Colon (tissue), 2 donors: ENCODE results near the gene DLGAP1.

Experiments used
- FAIRE-seq: peaks from 2 replicates; lab custom pipeline; 2012; peaks lifted over from hg19 to GRCh38; lab: Jason Lieb, UNC
- donor health status: control.
- donor health status: control.

Gene DLGAP1

DNA sequence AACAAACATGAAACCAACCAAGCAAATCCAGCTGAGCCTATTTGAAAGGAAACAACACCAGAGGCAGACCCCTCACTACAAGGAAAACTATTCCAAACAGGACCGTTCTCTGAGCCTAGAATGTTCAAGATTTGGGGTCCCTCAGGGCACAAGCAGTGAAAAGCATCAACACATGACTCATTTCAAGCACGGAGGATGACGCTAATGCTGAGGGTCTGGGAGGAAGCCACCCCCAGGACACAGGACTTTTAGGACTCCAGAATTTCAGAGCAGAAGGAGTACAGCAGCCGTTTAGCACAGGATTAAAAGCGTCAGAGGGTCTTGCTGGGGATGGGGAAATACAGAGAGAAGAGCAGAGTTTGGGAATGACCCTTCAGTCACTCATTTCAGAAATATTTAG is 168.9 kb downstream of the DLGAP1 start:
- no peak for FAIRE-seq

DNA sequence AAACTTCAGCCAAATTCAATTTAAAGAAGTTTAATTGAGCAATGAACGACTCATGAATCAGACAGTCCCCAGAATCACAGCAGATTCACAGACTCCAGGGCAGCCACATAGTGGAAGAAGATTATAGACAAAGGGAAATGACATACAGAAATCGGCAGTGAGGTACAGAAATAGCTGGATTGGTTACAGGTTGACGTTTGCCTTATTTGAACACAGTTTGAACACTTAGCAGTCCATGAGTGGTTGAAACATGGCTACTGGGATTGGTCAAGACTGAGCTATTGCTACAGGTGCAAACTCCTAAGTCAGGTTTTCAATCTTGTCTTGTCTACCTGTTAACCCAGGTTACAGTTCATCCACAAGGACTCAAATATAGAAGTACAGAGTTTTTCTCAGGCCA is 169.6 kb downstream of the DLGAP1 start:
- FAIRE-seq: no peak

DNA sequence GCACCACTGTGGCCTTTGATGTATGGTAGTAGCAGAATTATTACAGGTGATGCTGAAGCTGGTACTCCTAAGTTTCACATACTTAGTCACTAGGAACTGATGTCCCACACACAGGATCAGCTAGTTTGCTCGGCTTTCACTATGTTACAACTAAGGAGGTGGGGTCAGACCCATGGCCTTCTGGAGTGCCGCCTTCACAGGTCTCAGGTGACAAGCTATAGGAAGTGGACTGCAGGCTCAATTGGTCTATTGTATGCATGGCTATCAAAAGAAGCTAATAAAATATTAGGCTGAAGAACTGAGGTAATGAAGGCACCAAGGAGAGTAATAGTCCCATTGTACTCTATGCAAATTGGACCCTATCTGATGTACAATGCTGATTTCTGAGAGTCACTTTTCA is 170.6 kb downstream of the DLGAP1 start:
- no peak for FAIRE-seq

- no peak for FAIRE-seq
Observed at GRCh38 chr18:4283746-4284291, 171.3 kb downstream of the DLGAP1 start.

DNA sequence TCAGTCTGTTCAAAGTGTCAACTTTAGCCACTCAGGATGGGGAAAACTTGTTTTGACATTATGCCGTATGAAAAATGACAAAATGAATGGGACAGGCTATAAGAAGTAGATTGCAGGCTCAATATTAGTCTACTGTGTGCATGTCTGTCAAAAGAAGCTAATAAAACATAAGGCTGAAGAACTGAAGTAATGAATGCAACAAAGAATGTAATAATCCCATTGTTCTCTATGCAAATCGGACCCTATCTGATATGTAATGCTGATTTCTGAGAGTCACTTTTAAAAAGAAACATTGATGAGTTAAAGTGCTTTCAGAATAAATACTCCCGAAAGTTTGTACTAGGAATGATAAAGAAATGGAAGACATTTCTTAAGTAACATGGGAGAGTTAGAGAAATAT is 172.2 kb downstream of the DLGAP1 start:
- no peak for FAIRE-seq

GRCh38 chr18:4276953-4277585 is 178.0 kb downstream of the DLGAP1 start:
- FAIRE-seq: no peak

- FAIRE-seq: no peak
Observed at GRCh38 chr18:4271952-4272351, 183.2 kb downstream of the DLGAP1 start.

DNA sequence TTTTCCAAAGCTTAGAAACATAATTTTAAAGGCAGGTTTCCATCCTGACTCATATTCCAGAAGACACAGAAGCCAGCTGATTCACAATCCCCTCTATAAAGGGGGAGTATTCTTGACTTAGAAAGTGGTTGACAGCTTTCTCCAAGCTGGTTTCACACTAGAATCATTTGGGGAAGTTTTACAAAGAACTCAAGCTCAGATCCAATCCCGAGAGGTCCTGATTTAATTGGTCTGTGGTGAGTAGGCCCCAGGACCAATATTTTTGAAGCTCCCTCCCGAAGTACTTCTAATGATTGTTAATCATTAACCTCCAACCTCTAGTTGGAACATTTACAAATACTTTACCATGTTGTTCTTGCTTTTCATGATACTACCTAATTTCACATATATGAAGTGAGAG is 184.1 kb downstream of the DLGAP1 start:
- no peak for FAIRE-seq

DNA sequence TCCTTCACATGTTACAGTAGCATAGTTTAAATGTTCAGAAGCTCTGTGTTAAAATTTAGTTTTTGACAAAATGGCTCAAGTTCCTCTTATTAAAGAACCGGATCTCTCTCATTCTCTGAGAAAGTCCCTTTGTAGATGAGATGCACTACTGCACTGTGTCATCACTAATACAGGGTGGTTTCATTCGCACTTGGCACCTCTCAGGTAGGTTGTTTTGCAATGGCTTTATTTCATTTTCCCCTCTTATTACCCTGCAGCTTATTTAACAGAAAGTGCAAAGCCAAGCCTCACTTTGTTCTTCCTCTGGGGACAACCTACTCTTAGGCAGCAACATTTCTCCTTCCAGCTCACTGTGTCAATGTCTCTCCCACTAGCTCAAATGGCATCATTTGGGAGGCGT is 185.1 kb downstream of the DLGAP1 start:
- no peak for FAIRE-seq

DNA sequence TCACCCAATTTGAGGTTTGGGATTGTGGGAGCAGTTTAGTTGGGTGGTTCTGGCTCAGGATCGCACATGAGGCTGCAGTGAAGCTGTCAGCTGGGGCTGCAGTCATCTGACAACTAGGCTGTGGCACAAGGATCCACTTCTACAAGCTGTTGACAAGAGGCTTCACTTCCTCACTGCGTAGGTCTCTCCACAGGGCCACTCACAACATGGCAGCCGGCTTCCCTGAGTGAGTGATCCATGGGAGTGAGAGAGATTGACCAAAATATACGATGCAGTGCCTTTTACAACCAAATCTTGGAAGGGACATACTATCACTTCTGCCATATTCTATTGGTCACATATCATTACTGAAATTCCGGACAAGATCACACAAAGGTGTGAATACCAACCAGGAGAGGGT is 187.5 kb downstream of the DLGAP1 start:
- no peak for FAIRE-seq

DNA sequence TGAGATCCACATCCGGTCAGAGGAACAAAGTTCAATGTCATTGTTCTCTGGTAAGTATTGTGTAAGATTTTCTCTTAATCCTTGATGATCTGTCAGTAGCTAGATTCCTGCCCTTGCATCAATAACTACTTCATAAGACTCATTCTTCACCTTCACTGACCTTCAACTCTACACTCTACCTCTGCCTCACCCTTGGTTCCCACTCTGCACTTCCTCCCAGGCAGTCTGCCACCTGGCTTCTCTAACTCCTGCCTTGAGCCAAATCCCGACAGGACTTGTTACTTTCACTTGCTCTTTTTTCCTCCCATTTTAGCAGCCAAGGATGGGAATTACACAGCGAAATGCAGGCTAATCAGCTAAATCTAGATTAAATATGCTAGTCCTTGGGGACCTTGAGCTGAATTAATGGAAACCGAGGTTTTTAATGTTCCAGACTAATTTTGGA is 190.7 kb downstream of the DLGAP1 start:
- no peak for FAIRE-seq

DNA sequence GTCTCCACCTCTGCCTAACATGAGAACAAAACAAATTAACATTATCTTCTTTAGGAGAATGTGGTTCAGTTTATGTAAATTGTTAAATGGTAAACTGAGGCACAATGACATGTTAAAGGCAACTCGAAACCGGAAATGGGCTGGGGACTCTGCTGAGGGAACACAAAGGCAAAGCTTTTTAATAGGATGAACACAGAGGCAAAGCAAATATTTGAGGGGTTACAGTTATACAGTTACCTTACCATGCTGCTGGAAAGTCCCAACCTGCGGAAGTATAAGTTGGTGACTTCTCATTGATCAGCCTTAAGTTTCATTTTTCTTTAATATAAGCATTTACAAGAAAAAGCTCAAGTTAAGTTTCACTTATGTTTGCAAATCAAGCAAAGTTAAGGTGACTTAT is 195.0 kb downstream of the DLGAP1 start:
- FAIRE-seq: no peak

GRCh38 chr18:4256766-4257417 is 198.2 kb downstream of the DLGAP1 start:
- no peak for FAIRE-seq

DNA sequence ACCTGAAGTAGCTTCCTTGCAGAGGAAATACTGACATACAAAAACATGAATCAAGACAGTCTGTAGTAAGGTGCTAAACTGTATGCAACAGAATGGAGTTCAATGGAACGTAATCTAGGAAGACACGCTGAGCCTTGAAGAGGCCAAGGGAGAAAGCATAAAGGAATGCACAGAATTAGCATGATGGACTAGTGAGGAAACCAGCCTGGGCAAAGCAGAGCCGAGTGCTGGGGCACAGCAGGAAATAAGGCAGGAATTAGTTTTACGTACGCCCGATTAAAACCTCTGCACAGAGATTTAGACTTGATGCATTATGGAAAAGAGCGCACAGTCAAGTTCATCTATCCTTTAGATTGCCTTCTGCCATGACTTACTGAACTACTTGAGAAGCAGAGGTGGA is 200.3 kb downstream of the DLGAP1 start:
- FAIRE-seq: no peak

DNA sequence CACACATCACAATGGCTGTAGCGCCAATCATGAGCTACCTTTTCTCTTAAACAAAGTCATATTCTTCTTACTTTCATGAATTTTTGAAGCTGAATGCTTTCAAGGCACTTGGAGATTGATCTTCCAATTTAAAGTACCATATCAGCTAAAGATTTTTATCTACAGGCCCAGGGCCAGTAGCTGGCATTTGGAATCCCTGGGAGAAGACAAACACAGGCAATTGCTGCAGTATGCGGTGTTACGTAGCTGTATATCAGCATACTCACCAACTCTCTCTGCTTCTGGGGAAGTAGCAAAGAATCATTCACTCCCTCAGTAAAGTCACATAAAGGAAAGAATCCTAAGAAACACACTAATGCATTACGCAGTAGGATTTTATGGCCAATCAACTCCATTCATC is 202.3 kb downstream of the DLGAP1 start:
- no peak for FAIRE-seq

DNA sequence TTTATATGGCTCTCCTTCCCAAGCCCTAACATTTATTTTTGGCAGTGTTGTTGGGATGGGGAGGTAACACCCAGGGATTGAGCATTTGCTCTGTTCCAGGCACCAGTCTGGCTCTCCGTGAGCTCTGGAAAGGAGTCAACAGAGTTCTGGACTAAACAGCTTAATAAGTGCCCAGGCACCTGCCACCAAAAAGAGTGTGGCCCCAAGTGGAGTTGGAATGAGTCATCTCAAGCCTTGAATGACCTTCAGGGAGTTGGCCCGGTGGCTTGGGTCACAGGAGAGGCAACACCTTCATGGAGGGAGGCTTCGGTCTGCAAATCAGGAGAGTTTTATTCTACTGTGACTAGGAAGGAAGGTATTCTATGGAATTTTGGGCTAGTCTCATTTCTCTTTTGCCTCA is 203.2 kb downstream of the DLGAP1 start:
- no peak for FAIRE-seq

DNA sequence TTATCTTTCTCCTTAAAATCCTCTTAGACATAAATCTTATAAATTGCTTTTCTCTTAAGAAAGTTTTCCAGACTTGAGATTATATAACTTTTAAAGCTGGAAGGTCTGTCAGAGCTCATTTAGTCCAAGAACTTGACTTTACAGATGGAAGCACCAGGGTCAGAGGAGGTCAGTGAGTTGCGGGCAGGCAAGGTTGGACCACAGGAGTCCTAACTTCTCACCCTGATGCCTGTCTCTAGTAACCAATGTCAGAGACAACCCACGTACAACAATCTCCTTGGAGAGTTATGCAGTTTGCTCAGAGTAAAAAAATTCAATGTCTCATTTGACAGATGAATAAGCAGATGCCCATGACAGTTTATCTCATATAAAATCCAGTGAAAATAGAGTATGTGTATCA is 203.9 kb downstream of the DLGAP1 start:
- no peak for FAIRE-seq

GRCh38 chr18:4250141-4250540 is 205.0 kb downstream of the DLGAP1 start:
- no peak for FAIRE-seq

- no peak for FAIRE-seq
Observed at GRCh38 chr18:4248686-4249085, 206.4 kb downstream of the DLGAP1 start.

- FAIRE-seq: no peak
Observed at GRCh38 chr18:4246374-4246773, 208.7 kb downstream of the DLGAP1 start.

DNA sequence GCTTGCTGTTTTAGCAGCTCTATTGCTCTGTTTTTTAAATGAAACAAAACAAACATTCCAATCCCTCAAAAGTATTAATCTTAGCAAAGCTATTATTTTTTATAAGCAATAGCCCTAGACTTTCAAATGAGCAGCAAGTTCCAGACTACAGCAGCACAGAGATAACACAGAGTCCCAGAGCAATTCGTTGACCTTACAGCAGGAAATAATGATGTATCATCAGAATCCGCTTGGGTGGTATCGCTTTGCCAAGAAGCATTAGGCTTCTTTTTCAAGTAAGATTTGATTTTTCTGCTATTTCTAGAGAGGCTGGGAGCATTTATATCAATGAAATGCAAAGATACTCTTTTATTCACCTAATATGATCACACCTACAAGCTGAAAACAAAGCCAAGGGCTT is 209.7 kb downstream of the DLGAP1 start:
- no peak for FAIRE-seq

DNA sequence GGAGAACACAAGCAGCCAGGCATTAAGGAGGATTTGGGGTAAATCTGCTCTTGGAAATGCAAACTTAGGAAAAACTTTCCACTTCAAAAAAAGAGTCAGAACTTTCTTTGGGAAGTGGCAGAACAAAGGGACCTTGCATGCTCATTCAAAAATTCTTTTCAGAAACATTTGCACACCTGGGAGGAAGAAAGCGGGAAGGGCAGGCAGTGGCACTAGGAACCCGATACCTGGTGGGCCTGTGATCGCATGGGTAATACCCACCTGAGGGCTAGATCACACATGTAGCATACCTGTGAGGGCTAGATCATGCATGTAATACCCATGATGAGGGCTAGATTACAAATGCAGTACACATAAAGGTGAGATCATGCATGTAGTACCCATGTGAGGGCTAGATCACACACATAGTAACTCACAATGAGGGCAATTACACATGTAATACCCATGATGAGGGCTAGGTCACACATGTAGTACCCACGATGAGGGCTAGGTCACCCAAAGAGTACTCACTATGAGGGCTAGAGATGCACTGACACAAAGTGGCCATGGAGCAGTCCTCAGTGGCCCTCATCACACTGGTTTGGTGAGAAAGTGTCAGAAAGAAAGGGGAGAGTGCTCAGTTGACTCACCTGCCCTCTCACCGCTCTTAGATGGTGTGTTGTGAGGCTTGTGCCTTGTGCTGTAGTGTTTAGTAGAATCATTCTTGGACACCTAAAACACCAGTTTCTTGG is 212.5 kb downstream of the DLGAP1 start:
- FAIRE-seq: no peak

DNA sequence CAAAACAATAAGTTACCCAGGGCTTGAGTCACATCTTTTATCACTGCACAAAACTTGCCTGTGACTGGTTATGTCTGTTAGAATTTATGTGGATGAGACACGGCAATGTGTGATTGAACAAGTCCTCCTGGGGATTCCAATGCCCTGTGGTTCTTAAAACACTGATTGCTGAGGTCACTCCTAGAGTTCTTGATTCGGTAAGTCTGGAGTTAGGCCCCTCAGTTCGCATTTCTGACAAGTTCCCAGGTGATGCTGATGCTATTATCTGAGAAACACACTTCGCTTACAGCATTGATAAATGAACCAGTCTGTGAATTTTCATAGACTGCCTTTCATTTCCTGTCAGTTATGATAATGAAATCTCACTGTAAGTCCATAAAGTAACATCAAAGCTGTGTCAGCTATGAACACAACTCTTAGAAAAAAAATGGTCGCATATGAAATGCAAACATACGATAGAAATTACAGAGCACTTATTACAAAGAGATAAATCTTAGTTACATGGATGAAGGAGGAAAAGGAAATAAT is 214.0 kb downstream of the DLGAP1 start:
- FAIRE-seq: no peak
